PFSK-1 (cell line): ENCODE results near the gene CCDC184.

Source experiments
- FOXP2 ChIP-seq: optimal IDR thresholded peaks from 2 replicates; pipeline ENCODE3; 2011; ENCODE audit warnings: borderline replicate concordance, control low read depth, inconsistent platforms; ENCODE audit not compliant: insufficient read depth; ENCODE audit errors: extremely low read length, extremely low read depth
- POLR2AphosphoS5 ChIP-seq: IDR thresholded peaks from 2 replicates; pipeline ENCODE4 v1.6.1; 2012; ENCODE audit warnings: low read depth, mild to moderate bottlenecking, control low read depth, low read length, moderate library complexity
- REST ChIP-seq, 2 experiments: IDR thresholded peaks; 2 replicates each; pipeline versions ENCODE4 v1.6.1 to v1.8.0; 2011 to 2012; ENCODE audit warnings: low read depth in 2 of 2, low read length in 2 of 2, control low read depth in 1 of 2, inconsistent platforms in 1 of 2, mild to moderate bottlenecking in 1 of 2, moderate library complexity in 1 of 2; ENCODE audit not compliant: insufficient read depth in 1 of 2
- SIN3A ChIP-seq: IDR thresholded peaks from 2 replicates; pipeline ENCODE4 v1.6.1; 2012; ENCODE audit warnings: mild to moderate bottlenecking, low read length, moderate library complexity, borderline replicate concordance; ENCODE audit not compliant: insufficient read depth
- TAF1 ChIP-seq: IDR thresholded peaks from 2 replicates; pipeline ENCODE4 v1.6.1; 2012; ENCODE audit warnings: low read length, control low read depth, borderline replicate concordance; ENCODE audit not compliant: insufficient read depth

The CCDC184 gene

GRCh38 chr12:48216785-48217184 lies 33.3 kb downstream of the CCDC184 start:
- TF ChIP-seq SIN3A (no peak), TAF1 (no peak), REST (IDR thresholded peaks at IDR 0.05; ENCODE audit: insufficient read depth in 1 of 2, low read depth in 2 of 2, low read length in 2 of 2) (no peak)

GRCh38 chr12:48219631-48220030 lies 36.2 kb downstream of the CCDC184 start:
- no peak for TF ChIP-seq POLR2AphosphoS5
- no peak for TF ChIP-seq FOXP2
- no peak for TF ChIP-seq SIN3A
- no peak for TF ChIP-seq REST (IDR thresholded peaks at IDR 0.05; ENCODE audit: insufficient read depth in 1 of 2, low read depth in 2 of 2, low read length in 2 of 2)
- TF ChIP-seq TAF1, result no peak

- TF ChIP-seq POLR2AphosphoS5 (no peak), FOXP2 (no peak), SIN3A (no peak), REST (IDR thresholded peaks at IDR 0.05; ENCODE audit: insufficient read depth in 1 of 2, low read depth in 2 of 2, low read length in 2 of 2) (no peak), TAF1 (no peak)
Measured at GRCh38 chr12:48220701-48221100, 37.3 kb downstream of the CCDC184 start.

GRCh38 chr12:48221645-48222044 lies 38.2 kb downstream of the CCDC184 start:
- TF ChIP-seq POLR2AphosphoS5 (no peak), SIN3A (no peak), FOXP2 (no peak), TAF1 (no peak), REST (IDR thresholded peaks at IDR 0.05; ENCODE audit: insufficient read depth in 1 of 2, low read depth in 2 of 2, low read length in 2 of 2) (no peak)
